ENCODE results near the gene WDR86.

DNA sequence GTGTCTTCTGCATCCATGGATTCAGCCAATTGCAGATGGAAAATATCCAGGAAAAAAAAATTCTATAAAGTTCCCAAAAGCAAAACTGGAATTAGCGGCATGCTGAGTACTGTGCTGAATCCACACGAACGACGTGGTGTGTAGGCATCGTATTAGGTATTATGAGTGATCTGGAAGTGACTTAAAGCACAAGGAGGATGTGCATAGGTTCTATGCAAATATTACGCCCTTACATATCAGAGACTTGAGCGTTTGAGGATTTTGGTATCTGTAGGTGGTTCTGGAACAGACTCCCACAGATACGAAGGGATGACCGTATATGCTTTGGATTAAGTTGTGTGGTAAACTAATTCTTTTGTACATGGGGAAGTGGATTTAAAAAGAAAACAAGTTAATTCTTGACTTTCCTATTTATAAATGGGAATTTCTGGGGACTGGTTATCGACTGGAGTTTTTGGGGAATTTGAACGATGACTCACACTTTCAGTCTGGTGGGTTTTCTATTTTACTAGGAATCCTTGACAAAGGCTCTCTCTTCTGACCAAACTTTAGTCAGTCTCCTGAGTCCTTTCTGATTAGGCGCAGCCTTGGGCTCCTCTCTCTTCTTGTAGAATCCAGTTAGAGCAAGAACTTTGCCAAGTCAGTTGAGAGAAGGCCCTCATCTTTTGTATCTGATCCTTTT, 73.7 kb downstream of the WDR86 start:
- TF ChIP-seq TP53 (CRISPR knock-in tag; IDR thresholded peaks at IDR 0.05) (no peak), GRHL2 (CRISPR knock-in tag; IDR thresholded peaks at IDR 0.05; ENCODE audit: insufficient replicate concordance, severe bottlenecking) (no peak)
- TF ChIP-seq, protein P1, sequence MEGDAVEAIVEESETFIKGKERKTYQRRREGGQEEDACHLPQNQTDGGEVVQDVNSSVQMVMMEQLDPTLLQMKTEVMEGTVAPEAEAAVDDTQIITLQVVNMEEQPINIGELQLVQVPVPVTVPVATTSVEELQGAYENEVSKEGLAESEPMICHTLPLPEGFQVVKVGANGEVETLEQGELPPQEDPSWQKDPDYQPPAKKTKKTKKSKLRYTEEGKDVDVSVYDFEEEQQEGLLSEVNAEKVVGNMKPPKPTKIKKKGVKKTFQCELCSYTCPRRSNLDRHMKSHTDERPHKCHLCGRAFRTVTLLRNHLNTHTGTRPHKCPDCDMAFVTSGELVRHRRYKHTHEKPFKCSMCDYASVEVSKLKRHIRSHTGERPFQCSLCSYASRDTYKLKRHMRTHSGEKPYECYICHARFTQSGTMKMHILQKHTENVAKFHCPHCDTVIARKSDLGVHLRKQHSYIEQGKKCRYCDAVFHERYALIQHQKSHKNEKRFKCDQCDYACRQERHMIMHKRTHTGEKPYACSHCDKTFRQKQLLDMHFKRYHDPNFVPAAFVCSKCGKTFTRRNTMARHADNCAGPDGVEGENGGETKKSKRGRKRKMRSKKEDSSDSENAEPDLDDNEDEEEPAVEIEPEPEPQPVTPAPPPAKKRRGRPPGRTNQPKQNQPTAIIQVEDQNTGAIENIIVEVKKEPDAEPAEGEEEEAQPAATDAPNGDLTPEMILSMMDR (IDR thresholded peaks at IDR 0.05): no peak
- TF ChIP-seq, protein P2, sequence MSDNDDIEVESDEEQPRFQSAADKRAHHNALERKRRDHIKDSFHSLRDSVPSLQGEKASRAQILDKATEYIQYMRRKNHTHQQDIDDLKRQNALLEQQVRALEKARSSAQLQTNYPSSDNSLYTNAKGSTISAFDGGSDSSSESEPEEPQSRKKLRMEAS (CRISPR knock-in tag; IDR thresholded peaks at IDR 0.05): no peak
- TF ChIP-seq, protein P3, sequence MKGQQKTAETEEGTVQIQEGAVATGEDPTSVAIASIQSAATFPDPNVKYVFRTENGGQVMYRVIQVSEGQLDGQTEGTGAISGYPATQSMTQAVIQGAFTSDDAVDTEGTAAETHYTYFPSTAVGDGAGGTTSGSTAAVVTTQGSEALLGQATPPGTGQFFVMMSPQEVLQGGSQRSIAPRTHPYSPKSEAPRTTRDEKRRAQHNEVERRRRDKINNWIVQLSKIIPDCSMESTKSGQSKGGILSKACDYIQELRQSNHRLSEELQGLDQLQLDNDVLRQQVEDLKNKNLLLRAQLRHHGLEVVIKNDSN (CRISPR knock-in tag; IDR thresholded peaks at IDR 0.05): no peak
- TF ChIP-seq, protein P4, sequence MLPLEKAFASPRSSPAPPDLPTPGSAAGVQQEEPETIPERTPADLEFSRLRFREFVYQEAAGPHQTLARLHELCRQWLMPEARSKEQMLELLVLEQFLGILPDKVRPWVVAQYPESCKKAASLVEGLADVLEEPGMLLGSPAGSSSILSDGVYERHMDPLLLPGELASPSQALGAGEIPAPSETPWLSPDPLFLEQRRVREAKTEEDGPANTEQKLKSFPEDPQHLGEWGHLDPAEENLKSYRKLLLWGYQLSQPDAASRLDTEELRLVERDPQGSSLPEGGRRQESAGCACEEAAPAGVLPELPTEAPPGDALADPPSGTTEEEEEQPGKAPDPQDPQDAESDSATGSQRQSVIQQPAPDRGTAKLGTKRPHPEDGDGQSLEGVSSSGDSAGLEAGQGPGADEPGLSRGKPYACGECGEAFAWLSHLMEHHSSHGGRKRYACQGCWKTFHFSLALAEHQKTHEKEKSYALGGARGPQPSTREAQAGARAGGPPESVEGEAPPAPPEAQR (CRISPR knock-in tag; IDR thresholded peaks at IDR 0.05): no peak
